Panc1 (cell line): ENCODE results near the gene CCDC51.

Experiments used
- POLR2AphosphoS5 ChIP-seq: IDR thresholded peaks from 2 replicates; pipeline ENCODE4 v1.6.1; 2012; ENCODE audit warnings: mild to moderate bottlenecking, low read depth, low read length, moderate library complexity
- SIN3A ChIP-seq: IDR thresholded peaks from 2 replicates; pipeline ENCODE4 v1.6.1; 2012; ENCODE audit warnings: low read depth, mild to moderate bottlenecking, low read length, moderate library complexity, borderline replicate concordance; ENCODE audit not compliant: insufficient read depth
- TCF7L2 ChIP-seq: IDR thresholded peaks from 2 replicates; pipeline ENCODE4 v1.6.1; 2011; ENCODE audit warnings: mild to moderate bottlenecking, low read depth, low read length, inconsistent platforms
- TF ChIP-seq, protein P1 (sequence below): fragments of 450-650 bp; IDR thresholded peaks from 2 replicates; pipeline ENCODE4 v1.5.1; 2017; ENCODE audit warnings: mild to moderate bottlenecking
- TF ChIP-seq, protein P2 (sequence below), 2 experiments: IDR thresholded peaks; 2 replicates each; pipeline ENCODE4 v1.6.1; 2011 to 2012; ENCODE audit warnings: low read depth in 2 of 2, control low read depth in 1 of 2, low read length in 1 of 2, mild to moderate bottlenecking in 1 of 2, moderate library complexity in 1 of 2; ENCODE audit not compliant: insufficient read depth in 1 of 2

DNA sequence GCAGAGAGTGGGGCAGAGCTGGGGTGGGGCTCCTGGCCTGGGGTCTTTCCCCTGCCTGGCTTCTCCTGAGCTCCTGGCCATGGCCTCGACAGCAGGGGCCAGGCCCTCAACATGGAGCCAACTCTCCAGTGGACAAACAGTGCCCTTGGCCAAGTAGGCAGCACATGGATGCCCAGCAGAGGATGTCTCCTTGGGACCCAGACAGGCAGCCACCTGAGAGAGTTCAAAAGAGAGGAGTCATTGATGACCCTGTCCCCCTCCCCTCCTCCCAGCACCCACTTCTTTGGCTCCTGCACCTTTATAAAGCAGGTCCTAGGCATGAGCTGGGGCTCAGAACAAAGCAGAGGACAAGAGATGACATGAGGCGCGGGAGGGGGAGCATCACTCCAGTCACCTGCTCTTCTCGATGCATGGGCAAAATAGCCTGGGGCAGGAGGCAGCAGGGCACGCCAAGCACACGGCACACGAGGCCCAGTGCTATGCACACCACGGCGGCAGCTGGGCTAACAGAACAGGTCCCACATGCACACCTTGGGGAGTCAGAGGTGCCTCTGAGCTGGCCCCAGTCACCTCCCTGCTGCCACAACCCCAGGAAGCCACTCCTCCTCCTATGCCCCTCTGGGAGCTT is 36.6 kb upstream of the CCDC51 start:
- TF ChIP-seq, protein P1, sequence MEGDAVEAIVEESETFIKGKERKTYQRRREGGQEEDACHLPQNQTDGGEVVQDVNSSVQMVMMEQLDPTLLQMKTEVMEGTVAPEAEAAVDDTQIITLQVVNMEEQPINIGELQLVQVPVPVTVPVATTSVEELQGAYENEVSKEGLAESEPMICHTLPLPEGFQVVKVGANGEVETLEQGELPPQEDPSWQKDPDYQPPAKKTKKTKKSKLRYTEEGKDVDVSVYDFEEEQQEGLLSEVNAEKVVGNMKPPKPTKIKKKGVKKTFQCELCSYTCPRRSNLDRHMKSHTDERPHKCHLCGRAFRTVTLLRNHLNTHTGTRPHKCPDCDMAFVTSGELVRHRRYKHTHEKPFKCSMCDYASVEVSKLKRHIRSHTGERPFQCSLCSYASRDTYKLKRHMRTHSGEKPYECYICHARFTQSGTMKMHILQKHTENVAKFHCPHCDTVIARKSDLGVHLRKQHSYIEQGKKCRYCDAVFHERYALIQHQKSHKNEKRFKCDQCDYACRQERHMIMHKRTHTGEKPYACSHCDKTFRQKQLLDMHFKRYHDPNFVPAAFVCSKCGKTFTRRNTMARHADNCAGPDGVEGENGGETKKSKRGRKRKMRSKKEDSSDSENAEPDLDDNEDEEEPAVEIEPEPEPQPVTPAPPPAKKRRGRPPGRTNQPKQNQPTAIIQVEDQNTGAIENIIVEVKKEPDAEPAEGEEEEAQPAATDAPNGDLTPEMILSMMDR, result no peak
- no peak for TF ChIP-seq POLR2AphosphoS5
- TF ChIP-seq, protein P2, sequence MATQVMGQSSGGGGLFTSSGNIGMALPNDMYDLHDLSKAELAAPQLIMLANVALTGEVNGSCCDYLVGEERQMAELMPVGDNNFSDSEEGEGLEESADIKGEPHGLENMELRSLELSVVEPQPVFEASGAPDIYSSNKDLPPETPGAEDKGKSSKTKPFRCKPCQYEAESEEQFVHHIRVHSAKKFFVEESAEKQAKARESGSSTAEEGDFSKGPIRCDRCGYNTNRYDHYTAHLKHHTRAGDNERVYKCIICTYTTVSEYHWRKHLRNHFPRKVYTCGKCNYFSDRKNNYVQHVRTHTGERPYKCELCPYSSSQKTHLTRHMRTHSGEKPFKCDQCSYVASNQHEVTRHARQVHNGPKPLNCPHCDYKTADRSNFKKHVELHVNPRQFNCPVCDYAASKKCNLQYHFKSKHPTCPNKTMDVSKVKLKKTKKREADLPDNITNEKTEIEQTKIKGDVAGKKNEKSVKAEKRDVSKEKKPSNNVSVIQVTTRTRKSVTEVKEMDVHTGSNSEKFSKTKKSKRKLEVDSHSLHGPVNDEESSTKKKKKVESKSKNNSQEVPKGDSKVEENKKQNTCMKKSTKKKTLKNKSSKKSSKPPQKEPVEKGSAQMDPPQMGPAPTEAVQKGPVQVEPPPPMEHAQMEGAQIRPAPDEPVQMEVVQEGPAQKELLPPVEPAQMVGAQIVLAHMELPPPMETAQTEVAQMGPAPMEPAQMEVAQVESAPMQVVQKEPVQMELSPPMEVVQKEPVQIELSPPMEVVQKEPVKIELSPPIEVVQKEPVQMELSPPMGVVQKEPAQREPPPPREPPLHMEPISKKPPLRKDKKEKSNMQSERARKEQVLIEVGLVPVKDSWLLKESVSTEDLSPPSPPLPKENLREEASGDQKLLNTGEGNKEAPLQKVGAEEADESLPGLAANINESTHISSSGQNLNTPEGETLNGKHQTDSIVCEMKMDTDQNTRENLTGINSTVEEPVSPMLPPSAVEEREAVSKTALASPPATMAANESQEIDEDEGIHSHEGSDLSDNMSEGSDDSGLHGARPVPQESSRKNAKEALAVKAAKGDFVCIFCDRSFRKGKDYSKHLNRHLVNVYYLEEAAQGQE (IDR thresholded peaks at IDR 0.05; ENCODE audit: insufficient read depth in 1 of 2, low read depth in 2 of 2, low read length in 1 of 2), result no peak
- TF ChIP-seq SIN3A, result no peak
- no peak for TF ChIP-seq TCF7L2
